NK-92 (cell line): ENCODE data around the gene RSAD1.

ENCODE experiments used
- DNase-seq: peaks from one replicate; lab custom pipeline; 2025; ENCODE audit not compliant: unreplicated experiment; lab: John Stamatoyannopoulos, UW

RSAD1 gene

GRCh38 chr17:50457621-50458020, 21.0 kb upstream of the RSAD1 start:
- DNase-seq: no peak

DNA sequence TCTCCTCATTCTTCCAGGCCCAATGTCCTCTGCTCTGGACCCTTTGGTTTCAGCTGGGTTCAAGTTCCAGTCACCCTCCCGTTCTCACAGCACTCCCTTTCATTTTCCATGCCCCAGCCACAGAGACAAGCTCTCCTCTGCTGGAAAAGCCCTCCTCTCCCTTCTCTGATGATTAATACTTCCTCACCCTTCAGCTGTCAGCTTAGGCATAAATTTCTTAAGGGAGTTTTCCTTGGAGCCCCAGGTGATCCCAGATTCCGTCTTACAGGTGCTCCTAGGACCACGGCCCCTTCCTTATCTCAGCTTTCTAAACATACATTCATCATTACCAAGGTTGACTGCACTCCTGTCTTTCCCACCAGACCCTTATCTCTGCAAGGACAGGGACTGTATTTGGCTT, 20.4 kb upstream of the RSAD1 start:
- no peak for DNase-seq

DNA sequence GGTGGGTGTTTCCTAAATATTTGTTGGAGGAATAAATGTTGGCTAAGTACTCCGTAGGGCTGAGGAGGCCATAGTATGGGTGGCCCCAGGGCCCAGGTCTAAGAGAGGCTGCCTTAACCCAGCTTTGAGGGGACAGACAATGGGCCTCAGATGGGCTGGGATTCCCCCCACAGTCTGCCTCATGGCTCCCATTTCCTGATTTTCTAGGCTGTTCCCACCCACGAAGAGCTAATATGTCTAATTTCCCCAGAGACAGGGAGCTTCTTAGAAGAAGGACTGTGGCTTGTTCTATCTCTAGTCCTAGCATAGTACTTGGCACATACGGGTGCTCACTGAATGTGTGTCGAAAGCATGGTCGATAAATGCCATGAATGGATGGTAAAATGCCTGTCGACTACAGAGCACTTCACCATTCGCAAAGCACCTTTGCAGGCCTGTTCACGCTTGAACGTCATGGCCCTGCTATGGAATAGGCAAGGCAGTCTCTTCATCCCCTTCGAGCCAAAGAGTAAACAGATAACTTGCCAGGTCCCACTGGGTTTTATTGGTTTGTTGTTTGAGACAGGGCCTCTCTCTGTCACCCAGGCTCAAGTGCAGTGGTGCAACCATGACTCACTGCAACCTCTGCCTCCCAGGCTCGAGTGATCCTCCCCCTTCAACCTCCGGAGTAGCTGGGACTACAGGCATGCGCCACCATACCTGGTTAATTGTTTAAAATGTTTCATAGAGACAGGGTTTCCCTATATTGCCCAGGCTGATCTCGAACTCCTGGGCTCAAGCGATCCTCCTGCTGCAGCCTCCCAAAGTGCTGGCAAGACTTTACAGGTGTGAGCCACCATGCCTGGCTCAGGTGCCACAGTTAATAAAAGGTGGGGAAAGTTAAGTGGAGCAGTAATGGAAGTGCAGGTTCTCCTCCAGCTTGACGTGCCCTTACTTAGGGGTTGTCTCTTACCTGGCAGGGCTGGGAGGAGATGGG, 19.7 kb upstream of the RSAD1 start:
- DNase-seq: no peak

DNA sequence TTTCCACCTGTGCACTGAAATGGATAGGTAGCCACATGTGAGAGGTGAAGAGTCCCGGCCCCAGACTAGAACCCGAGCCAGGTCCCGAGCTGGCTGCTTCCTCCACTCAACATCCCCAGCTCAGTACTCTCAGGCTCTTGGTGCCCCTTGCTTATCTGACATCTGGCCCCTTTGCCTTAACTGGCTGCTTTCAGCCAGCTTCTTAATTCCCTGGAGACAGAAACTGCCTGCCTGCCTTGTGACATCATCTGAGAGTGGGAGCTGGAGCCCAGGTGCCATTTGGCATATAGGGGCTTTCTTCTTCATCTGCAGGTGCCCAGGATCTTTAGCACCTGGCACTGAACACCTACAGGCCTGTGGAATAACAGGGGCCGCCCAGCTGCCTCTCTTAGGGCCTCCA, 18.9 kb upstream of the RSAD1 start:
- no peak for DNase-seq

- no peak for DNase-seq
These were observed 17.7 kb upstream of the RSAD1 start for GRCh38 chr17:50460831-50461526.

DNA sequence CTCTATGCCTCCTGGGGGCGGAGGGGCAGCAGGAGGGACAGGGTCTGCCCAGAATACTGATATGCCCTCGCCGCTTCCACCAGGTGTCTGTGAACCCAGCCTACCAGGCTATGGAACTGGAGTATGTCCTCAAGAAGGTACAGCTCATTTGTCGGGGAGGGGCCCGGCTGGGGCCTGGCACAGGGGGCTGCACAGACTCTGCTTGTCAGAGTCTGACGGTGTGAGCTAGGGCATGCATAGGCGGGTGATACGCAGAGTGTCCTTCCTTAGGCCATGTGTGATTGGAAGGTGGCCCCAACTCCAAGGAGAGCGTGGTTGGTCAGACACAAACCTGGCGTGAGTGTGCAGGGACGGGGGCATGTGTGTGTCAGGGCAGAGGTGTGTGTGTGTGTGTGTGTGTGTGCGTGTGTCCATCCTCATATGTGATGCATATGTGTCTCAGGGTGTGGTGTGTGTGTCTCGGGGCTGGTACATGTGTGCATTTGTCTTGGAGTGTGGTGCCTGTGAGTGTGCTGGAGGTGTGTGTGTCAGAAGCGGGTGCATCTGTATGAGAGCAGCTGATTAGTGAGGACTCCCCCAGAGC, 17.0 kb upstream of the RSAD1 start:
- no peak for DNase-seq

DNA sequence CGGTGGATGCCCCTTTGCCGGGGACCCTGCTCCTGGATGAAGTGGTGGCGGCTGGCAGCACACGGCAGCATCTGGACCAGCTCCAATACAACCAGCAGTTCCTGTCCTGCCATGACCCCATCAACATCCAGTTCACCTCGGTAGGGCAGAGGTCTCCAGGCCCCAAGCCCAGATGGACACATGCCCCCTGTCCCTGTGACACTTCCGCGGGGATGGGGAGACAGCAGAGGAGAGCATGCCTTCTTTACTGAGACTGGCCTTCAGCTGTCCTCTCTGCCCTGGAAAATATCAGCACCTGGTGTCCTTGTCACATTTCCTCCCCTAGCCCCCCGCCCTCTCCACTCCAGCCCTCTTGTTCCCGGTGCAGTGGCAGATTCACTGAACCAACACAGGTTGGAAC, 16.2 kb upstream of the RSAD1 start:
- no peak for DNase-seq

- DNase-seq: no peak
These were observed 14.5 kb upstream of the RSAD1 start for GRCh38 chr17:50464121-50464520.

GRCh38 chr17:50464736-50465135, 13.9 kb upstream of the RSAD1 start:
- DNase-seq: no peak

DNA sequence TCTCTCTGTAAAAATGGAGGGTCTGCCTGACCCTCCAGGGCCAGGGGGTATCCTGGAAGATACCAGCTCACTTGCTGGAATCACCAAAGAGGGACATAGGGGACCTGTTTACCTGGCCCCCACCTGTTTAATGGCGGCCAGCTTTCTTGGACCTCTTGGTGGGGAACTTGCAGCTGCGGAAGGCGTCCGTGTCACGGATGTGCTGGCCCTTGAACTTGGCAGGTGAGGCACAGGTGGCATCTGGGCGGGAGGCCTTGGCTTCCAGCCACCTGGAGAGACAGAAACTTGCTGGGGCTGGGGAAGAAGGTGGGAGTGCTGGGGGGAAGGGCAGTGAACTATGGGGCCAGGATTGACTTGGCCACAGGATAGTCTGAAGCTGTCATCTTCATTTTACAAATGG, 13.5 kb upstream of the RSAD1 start:
- no peak for DNase-seq

GRCh38 chr17:50465635-50466034, 13.0 kb upstream of the RSAD1 start:
- DNase-seq: no peak

- DNase-seq: no peak
These were observed 12.1 kb upstream of the RSAD1 start for GRCh38 chr17:50466371-50467113.

DNA sequence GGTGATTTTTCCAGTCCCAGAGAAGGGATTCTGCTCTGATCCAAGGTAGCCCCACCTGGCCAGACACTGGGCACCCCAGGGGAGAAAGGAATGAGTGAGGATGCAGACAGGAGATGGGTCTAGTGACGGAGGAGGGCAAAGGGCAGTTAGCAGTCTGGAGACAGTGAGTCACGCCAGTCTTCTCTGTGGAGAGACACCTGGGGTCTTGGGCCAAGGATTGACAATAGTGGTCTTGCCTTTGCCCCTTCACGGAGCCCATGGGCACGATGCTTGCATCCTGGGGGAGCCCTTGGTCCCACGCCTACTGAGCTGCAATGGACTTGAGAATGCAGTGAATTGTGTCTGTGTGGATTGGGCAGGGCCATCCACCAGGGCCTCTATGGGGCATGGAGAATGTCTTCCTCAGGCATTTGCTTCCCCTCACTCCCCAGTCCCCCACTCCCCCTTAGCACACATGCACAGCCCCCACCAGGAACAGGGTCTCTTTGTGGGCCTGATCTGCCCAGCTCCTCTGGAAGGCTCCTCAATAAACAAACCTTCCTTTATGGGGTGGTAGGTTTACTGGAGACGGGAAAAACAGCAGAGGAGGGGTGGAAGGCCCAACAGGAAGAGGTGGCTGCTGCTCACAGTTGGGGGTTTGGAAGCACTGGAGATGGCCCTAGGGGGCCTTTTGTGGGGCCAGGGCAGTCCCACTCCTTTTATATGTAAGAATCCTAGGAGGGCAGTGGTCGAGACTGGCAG, 11.4 kb upstream of the RSAD1 start:
- DNase-seq: no peak

DNA sequence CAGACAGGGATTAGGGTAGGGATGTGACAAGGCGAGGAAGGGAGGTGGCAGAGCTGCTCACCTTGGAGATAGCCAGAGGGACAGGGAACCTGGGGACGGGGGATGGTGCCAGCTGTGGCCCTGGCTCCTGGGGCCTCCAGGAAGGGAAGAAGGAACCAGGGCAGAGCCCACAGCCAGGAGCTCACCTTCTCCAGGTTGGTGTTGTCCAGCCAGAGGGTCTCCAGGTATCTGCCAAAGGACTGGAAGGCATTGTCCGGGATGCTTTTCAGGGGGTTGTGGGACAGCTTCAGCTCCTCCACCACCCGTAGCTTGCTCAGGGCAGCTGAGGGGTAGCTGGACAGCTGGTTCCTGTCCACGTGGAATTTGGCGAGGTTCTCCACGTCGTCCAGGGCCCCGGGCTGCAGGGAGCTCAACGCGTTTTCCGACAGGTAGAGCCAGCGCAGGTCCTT, 10.8 kb upstream of the RSAD1 start:
- DNase-seq: no peak

DNA sequence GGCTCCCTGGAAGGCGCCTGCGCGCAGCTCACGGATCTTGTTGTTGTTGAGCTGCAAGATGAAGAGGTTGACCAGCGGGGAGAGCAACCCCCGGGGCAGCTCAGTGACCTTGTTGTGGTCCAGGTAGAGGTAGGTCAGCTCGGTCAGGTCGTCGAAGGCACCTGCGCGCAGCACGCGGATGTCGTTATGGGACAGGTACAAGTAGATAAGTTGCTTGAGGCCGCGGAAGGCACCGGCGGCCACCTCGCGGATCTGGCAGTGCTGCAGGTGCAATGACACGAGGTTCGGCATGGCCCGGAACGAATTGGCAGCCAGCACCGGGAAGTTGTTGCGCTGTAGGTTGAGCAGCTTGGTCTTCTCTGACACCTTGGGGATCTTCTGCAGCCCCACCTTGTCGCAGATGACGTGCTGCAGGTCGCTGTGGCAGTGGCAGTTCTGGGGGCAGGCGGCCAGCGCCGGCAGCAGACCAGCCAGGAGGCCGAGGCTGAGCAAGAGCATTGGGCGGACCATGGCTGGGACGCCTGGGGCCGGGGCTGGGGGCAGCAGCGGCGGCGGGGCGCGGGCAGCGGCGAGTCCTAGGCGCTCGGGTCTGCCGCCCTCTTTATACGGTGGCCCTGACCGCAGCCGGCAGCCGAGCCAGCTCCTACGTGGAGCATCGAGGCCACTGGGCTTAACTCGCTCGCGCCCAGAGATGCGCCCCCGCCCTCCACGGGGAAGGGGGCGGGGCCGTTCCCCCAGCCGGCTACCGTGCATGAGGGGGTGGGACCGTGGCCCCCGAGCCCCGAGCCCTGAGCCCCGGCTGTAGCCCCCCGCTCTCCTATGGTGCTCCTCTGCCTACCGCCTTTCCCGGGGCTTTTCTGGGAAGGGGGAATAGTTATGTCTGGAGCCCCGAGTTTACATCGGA, 10.1 kb upstream of the RSAD1 start, which contains the start of gene CHAD:
CHAD (minus strand) TSS at position 577 of the 904 bp plus-strand sequence; CDS start at position 510, 67 bp downstream.
- no peak for DNase-seq

DNA sequence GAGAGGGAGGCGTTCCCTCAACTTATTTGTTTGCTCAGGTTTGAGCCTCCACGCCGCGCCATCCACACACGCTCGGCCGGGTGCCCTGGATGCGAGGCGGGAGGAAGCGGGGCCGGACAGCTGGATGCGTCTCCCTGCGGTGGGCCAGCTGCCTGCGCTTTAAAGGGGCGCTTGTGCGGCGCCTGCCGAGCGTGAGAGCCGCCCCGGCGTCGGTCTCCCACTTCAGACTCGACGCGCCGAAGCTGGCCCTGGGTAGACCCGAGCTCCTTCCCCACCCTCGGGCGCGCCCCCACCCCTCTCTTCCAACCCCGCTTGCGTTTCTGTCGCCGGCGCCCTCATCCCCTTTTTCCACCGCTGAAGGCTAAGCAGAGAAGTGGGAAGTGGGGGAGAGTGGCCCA, 9.5 kb upstream of the RSAD1 start:
- no peak for DNase-seq

- no peak for DNase-seq
These were observed 8.9 kb upstream of the RSAD1 start for GRCh38 chr17:50469671-50470305.

DNA sequence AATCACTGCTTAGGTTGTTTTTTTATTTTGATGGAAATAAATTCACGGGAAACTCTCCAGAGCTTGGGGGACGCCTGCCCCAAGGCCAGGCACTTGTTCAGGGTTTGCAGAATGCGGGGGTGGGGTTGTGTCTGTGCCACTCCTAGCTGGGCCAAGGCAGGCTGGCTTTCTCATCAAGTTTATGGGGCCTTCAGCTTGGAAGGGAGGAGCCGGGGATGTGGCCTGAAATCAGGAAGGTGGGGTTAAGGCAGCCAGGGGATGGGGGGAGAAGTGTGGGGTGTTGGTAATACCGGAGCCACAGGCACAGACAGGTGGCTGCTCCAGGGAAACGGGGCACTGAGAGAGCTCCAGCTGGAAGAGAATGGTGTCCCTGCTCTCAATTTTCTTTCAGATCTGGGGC, 8.2 kb upstream of the RSAD1 start:
- no peak for DNase-seq
